ENCODE data around the gene NUCKS1.
"Not testable (repeated sequence)": the region's sequence is repeated elsewhere in the genome, so short reads cannot be mapped to it uniquely, and the experiment has no call there.

Gene NUCKS1

GRCh38 chr1:205729945-205730610 is 19.9 kb downstream of the NUCKS1 start:
- no peak for DNase-seq (ENCODE audit: low spot score)

GRCh38 chr1:205726619-205727125 is 23.3 kb downstream of the NUCKS1 start:
- DNase-seq (ENCODE audit: low spot score) = no peak

GRCh38 chr1:205725514-205725913 is 24.5 kb downstream of the NUCKS1 start:
- DNase-seq (ENCODE audit: low spot score) = no peak

- DNase-seq (ENCODE audit: low spot score) = not testable (repeated sequence)
These were observed 29.2 kb downstream of the NUCKS1 start for GRCh38 chr1:205720740-205721139.

- DNase-seq (ENCODE audit: low spot score) = no peak
These were observed 30.2 kb downstream of the NUCKS1 start for GRCh38 chr1:205719762-205720161.

GRCh38 chr1:205719015-205719414 is 31.0 kb downstream of the NUCKS1 start:
- DNase-seq (ENCODE audit: low spot score) = no peak

- no peak for DNase-seq (ENCODE audit: low spot score)
These were observed 33.4 kb downstream of the NUCKS1 start for GRCh38 chr1:205716371-205717132.

GRCh38 chr1:205715628-205716027 is 34.4 kb downstream of the NUCKS1 start:
- no peak for DNase-seq (ENCODE audit: low spot score)

GRCh38 chr1:205714906-205715246 is 35.1 kb downstream of the NUCKS1 start:
- DNase-seq (ENCODE audit: low spot score) = no peak

GRCh38 chr1:205714190-205714905 is 35.6 kb downstream of the NUCKS1 start:
- DNase-seq (ENCODE audit: low spot score) = peak; percentile 77

GRCh38 chr1:205711105-205712048 is 38.6 kb downstream of the NUCKS1 start:
- peak; percentile 93 for DNase-seq (ENCODE audit: low spot score)

- DNase-seq (ENCODE audit: low spot score) = no peak
These were observed 39.5 kb downstream of the NUCKS1 start for GRCh38 chr1:205710201-205711062.

- no peak for DNase-seq (ENCODE audit: low spot score)
These were observed 40.3 kb downstream of the NUCKS1 start for GRCh38 chr1:205709640-205710039.

- no peak for DNase-seq (ENCODE audit: low spot score)
These were observed 41.0 kb downstream of the NUCKS1 start for GRCh38 chr1:205709059-205709398.

GRCh38 chr1:205706601-205707502 is 43.1 kb downstream of the NUCKS1 start:
- DNase-seq (ENCODE audit: low spot score) = no peak

- no peak for DNase-seq (ENCODE audit: low spot score)
These were observed 45.1 kb downstream of the NUCKS1 start for GRCh38 chr1:205704903-205705302.

GRCh38 chr1:205703072-205703471 is 46.9 kb downstream of the NUCKS1 start:
- no peak for DNase-seq (ENCODE audit: low spot score)

GRCh38 chr1:205701891-205702290 is 48.1 kb downstream of the NUCKS1 start:
- no peak for DNase-seq (ENCODE audit: low spot score)

GRCh38 chr1:205701420-205701819 is 48.6 kb downstream of the NUCKS1 start:
- DNase-seq (ENCODE audit: low spot score) = no peak
